Stimulated activated CD4-positive, alpha-beta T cell treated with anti-CD3 and anti-CD28 coated beads, Interleukin-1b, Interleukin-23, amount 100 ng/mL, for 4 hours (primary cell): ENCODE data around the gene VASH2.

Source experiments
- DNase-seq, 2 donors: peaks; one replicate each; pipeline ENCODE4 v3.0.0-alpha.2; 2020; ENCODE audit warnings: low read depth in 2 of 2

VASH2 gene

GRCh38 chr1:213035573-213035972 is 85.2 kb downstream of the VASH2 start:
- DNase-seq = no peak
